Measurements from ENCODE around the gene EEF1AKMT2.

Gene EEF1AKMT2

DNA sequence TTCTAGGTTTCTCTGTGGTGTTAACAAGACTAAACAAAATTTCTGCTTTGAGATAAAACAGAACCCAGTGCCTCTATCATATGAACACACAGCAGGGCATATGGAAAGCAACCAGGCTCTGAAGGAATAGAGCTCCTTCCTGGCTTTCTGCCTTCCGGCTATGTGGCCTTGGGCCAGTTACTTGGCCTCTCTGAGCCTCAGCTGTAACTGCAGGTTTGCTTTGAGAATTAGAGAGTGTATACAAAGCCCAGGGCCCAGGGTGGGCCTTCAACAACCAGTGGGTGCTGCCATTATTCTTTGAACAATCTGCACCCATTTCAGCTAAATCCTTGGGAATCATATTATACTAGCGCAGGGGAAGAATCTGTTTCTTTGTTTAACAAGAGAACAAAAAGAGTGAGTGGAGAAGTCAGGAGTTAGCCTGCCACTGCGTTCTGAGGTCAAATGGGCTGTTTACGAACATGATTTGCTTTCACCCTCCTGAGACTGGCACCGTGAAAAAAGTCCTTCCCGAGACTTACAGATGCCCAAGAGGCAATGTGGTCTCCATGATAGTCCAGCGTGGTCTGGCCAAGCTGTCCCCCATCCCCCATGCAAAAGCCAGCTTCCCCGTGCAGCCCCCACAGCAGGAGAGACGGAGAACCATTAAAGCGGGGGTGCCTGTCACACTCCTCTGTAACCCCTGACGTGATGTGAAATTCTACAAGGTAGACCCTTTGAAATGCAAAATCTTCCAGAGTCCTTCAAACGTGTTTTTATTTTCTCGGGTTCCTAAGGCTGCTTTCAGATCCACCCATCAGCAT, 52.4 kb downstream of the EEF1AKMT2 start:
- TF ChIP-seq, protein P1, sequence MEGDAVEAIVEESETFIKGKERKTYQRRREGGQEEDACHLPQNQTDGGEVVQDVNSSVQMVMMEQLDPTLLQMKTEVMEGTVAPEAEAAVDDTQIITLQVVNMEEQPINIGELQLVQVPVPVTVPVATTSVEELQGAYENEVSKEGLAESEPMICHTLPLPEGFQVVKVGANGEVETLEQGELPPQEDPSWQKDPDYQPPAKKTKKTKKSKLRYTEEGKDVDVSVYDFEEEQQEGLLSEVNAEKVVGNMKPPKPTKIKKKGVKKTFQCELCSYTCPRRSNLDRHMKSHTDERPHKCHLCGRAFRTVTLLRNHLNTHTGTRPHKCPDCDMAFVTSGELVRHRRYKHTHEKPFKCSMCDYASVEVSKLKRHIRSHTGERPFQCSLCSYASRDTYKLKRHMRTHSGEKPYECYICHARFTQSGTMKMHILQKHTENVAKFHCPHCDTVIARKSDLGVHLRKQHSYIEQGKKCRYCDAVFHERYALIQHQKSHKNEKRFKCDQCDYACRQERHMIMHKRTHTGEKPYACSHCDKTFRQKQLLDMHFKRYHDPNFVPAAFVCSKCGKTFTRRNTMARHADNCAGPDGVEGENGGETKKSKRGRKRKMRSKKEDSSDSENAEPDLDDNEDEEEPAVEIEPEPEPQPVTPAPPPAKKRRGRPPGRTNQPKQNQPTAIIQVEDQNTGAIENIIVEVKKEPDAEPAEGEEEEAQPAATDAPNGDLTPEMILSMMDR (IDR thresholded peaks at IDR 0.05) = no peak

DNA sequence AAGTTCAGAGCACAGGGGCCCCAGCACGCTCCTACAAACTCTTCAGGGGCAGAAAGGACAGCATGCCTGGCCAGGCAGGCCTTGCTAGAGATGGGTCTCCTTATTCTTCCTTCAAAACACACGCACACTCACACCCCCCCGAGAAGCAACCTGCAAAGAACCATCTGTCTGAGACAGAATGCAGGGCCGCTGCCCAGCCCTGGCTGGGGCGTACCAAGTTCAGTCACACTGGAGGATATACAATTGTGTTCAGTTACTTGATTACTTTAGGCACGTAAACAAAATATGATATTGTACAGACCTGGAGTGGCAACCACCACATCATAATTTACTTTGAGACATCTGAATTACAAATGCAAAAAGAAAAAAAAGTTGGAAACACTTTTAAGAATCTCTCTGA, 53.2 kb downstream of the EEF1AKMT2 start:
- TF ChIP-seq, protein P1 (IDR thresholded peaks at IDR 0.05) = no peak

GRCh38 chr10:124737708-124738107, 54.0 kb downstream of the EEF1AKMT2 start:
- TF ChIP-seq, protein P1 (IDR thresholded peaks at IDR 0.05) = no peak

- TF ChIP-seq, protein P1 (IDR thresholded peaks at IDR 0.05) = no peak
Observed at GRCh38 chr10:124737221-124737620, 54.5 kb downstream of the EEF1AKMT2 start.

DNA sequence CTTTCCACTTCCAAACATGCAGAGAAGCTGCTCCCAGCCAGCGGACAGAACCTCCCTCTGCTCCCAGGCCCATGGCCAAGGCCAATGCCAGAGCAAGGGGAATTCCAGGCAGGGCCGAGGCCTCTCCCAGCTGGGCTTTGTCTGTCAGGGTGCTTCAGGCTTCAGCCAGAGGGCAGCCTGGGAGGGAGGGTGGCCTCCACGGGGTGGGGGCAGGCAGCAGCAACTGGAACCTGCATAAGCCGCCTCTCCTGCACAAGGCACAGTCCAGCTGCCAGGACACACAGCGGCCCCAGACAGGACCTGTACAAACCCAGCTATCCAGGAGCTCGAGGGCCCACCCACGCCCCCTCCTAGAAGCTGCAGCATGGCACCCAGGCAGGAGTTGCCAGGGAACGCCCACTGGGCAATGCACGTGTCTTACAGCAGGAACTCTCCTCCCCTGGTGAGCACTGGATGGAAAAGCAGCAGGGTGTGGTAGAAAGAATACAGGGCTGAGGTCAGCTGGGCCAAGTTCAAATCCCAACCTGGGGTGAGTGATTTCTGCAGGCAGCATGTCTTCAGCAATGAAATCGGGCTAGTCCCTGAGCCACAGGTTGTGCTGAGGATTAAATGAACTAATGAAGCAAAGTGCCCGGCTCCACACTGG, 55.1 kb downstream of the EEF1AKMT2 start:
- TF ChIP-seq, protein P1 (IDR thresholded peaks at IDR 0.05) = no peak

DNA sequence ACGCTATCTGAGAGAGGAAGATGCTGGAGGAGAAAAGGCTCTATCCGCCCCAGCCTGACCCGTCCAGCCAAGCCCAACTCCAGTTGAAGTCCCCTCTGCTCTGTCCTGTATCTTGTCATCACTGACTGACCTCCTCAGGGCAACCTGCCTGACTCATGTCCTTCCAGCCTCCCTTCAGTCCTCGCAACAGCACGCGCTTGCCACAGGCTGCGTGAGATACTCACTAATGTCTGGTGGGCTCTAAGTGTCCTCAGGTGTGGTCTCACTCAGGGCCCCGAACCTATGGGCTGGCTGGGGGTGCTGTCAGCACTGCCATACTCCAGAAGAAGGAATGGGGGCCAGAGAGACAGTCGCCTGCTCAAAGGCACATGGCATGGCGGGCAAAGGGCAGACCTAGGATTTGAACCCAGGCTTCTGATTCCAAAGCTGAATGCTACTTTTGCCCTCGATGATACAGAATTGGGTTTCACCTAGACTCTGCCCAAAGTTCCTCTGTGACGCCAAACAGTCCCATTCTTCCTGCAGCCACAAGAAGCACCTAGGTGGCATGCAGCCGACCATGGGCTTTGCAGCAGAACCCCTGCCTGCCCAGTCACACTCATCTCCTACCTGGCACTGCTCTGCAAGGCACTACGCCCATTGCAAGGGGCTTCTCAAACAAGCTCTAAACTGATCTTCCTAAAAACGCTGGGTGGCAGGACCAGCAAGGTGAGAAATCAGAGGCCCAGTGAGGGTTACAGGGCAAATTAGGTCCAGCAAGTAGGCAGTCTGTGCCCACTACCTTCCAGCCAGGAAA, 56.0 kb downstream of the EEF1AKMT2 start:
- TF ChIP-seq, protein P1 (IDR thresholded peaks at IDR 0.05) = no peak

- TF ChIP-seq, protein P1 (IDR thresholded peaks at IDR 0.05) = no peak
Observed at GRCh38 chr10:124734311-124735166, 57.1 kb downstream of the EEF1AKMT2 start.

Measured in LNCAP (cell line).